GM12864 (cell line): ENCODE data around the gene DKK3.

Experiments used
- DNase-seq: peaks from one replicate; pipeline ENCODE4 v3.0.0-alpha.2; 2011; ENCODE audit warnings: low read depth
- H3K4me3 ChIP-seq: 2 replicates; pipeline ENCODE4 v1.5.1; 2011; ENCODE audit warnings: mild to moderate bottlenecking, low read depth, low read length, control low read depth
- TF ChIP-seq, protein P1 (sequence below): IDR thresholded peaks from 2 replicates; pipeline ENCODE4 v1.5.1; 2011; ENCODE audit warnings: low read depth, mild to moderate bottlenecking, moderate library complexity, low read length, control low read depth, inconsistent platforms; ENCODE audit errors: missing control alignments

Gene DKK3

DNA sequence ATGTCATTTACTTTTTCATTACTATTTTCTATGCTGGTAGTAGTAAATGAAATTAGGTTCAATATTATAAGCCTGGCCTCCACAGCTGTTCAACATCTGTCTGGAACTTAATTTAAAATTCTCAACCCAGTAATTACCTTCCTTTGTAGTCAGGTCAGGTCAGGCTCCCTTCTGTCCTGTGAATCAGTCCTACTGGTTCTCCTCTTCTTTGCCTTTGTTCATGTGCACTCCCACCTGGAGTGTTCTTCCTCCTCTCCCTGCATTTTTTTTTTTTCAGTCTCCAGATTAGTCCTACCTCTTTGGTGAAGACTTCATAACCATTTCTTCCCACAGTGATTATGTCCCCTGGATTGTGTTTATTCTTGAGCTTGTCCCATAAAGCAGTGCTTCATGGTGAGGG lies 67.9 kb downstream of the DKK3 start:
- TF ChIP-seq, protein P1, sequence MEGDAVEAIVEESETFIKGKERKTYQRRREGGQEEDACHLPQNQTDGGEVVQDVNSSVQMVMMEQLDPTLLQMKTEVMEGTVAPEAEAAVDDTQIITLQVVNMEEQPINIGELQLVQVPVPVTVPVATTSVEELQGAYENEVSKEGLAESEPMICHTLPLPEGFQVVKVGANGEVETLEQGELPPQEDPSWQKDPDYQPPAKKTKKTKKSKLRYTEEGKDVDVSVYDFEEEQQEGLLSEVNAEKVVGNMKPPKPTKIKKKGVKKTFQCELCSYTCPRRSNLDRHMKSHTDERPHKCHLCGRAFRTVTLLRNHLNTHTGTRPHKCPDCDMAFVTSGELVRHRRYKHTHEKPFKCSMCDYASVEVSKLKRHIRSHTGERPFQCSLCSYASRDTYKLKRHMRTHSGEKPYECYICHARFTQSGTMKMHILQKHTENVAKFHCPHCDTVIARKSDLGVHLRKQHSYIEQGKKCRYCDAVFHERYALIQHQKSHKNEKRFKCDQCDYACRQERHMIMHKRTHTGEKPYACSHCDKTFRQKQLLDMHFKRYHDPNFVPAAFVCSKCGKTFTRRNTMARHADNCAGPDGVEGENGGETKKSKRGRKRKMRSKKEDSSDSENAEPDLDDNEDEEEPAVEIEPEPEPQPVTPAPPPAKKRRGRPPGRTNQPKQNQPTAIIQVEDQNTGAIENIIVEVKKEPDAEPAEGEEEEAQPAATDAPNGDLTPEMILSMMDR, result no peak
- no peak overlapping the region for H3K4me3 ChIP-seq
- DNase-seq, result no peak

DNA sequence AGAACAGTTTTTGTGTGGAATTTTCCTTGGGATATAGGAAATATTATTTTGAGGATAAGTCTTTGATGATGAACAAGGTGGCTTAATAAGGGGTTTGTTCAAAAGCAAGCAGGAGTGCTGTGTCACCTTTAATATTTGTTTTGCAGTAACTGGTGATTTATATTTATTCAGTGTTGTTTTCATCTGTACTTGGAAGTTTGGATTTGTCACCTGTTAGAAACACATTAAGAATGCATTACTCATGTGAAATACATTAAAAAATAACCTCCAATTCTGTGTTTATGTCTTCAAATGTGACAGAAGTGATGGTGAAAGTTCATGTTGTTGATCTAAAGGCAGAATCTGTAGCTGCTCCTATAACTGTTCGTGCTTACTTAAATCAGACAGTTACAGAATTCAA lies 70.5 kb downstream of the DKK3 start:
- no peak overlapping the region for H3K4me3 ChIP-seq
- TF ChIP-seq, protein P1, result no peak
- DNase-seq, result no peak

DNA sequence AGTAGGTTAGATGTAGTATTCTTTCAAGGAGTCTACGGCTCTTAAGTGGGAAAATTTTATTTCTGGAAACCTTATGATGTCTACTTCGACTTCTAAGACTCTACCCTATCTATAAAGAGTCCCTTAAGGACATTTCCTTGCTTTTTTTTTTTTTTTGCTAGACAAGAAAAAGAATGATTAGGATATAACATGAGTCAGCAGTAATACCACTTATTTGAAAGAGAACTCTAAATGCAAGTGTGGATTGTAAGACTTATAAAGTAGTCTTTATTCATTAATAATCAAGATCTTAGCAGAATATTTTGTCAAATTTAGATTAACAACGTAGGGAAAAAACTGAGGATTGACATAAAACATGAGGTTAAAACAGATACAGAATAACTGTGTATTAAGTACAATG lies 71.0 kb downstream of the DKK3 start:
- TF ChIP-seq, protein P1, result no peak
- no peak overlapping the region for H3K4me3 ChIP-seq
- no peak for DNase-seq

DNA sequence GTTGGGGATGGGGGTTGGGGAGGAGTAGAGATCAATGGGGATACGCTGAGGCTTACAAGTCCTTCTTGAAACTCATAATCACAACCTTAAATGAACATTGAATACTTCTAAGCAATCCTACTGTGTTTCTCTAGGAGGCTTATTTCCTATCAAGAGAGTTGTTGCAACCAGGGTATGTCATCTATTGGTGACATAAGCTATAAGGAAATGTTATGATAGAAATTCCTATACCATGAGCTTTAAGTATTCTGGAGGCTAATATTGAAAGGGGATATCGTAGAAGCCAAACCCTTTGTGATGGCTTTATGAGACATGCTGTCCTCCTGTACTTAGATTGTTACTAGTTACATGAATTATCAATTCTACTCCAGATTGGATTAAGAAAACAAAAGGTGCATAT lies 72.9 kb downstream of the DKK3 start:
- TF ChIP-seq, protein P1, result no peak
- no peak overlapping the region for H3K4me3 ChIP-seq
- DNase-seq, result no peak

DNA sequence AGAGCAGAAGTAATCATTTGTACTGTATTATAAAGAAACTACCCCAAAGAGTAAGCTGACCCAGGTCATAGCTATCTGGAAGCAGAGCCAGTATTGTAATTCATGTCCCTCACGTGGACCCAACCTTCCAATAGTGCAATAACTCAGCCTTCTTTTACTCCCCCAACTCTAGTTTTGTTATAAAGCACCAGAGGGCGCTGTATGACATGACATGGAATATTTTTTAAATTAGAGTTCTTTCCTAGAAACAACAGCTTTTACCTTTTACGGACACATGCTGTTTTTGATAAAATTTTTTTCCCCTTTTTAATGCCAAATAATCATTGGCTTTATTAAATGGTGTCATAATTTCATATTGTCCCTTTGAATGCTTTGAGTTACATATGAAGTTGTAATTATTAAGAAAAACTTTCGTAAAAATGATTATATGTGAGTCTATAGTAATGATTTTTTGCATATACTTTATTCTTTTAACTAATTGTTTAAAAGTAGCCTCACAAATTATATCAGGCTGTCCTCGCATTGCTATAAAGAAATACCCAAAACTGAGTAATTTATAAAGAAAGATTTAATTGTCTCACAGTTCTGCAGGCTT lies 76.9 kb downstream of the DKK3 start:
- no peak for DNase-seq
- TF ChIP-seq, protein P1, result peak; percentile 39
- H3K4me3 ChIP-seq, result no peak overlapping the region

DNA sequence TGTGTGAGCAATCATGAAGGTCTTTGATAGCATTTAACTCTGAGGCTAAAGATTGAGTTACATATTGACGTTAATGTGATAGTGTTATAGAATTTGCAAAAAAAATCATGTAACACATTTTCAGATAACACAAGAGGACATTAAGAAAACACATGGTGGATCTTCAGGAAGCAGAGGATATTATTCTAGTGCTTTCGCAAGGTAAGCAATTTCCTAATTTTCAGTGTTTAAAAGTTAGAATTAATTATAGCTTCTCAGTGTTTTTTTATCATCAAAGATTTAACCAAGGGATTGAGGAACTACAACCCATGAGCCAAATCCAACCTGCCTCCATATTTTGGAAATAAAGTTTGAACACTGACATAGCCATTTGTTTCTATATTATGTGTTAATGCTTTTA lies 78.5 kb downstream of the DKK3 start:
- TF ChIP-seq, protein P1, result no peak
- H3K4me3 ChIP-seq, result no peak overlapping the region
- no peak for DNase-seq

DNA sequence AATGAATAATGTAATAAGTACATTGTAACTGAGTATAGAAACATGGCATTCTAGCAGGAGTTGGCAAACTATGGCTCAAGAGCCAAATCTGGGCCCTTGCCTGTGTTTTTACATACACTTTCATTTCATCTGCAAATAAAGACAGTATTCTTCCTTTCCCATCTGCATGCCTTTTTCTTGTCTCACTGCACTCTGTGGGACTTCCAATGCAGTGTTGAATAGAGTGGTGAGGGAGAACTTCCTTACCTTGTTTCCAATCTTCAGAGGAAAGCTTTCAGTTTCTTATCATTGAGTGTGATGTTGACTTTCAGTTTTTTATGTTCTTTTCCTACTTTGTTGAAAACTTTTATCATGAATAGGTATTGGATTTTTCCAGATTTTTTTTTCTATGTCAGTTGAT lies 84.6 kb downstream of the DKK3 start:
- TF ChIP-seq, protein P1, result no peak
- H3K4me3 ChIP-seq, result no peak overlapping the region
- DNase-seq, result no peak
